K562 (cell line): ENCODE results near the gene WNT7A. TPM values are rescaled to one million over a fixed set of nuclear protein-coding genes. Genes with fewer than 3 reads are reported as not detected.

Source experiments
- ATF7 ChIP-seq: fragments of 450-650 bp; IDR thresholded peaks from 2 replicates; pipeline ENCODE4 v1.7.1; 2014; ENCODE audit warnings: mild to moderate bottlenecking, moderate library complexity
- BRF1 ChIP-seq: IDR thresholded peaks from 3 replicates; pipeline ENCODE4 v1.6.1; 2011; ENCODE audit warnings: borderline replicate concordance, mild to moderate bottlenecking; ENCODE audit not compliant: insufficient read length; ENCODE audit errors: extremely low read depth
- ELF4 ChIP-seq: fragments of 450-650 bp; formaldehyde crosslinking; IDR thresholded peaks from 2 replicates; pipeline ENCODE4 v1.4.0; 2022; ENCODE audit warnings: missing genetic modification characterization
- ESRRA ChIP-seq: fragments of 450-650 bp; IDR thresholded peaks from 2 replicates; pipeline ENCODE4 v1.6.1; 2014; ENCODE audit warnings: low read depth, mild to moderate bottlenecking, moderate library complexity, borderline replicate concordance
- ETV1 ChIP-seq: fragments of 450-650 bp; conservative IDR thresholded peaks from 2 replicates; pipeline ENCODE4 v1.6.1; 2016; ENCODE audit warnings: missing genetic modification characterization, control low read depth, low read depth, missing compliant biosample characterization
- FOXM1 ChIP-seq, 2 experiments: fragments of 450-650 bp in 1 of 2; sonication (generic) in 1 of 2; formaldehyde crosslinking in 1 of 2; IDR thresholded peaks; 2 replicates each; pipeline versions ENCODE4 v1.6.1 to v1.9.0; 2017 to 2022; ENCODE audit warnings: low read depth in 2 of 2, mild to moderate bottlenecking in 2 of 2, missing genetic modification reagents in 1 of 2, moderate library complexity in 1 of 2
- GABPA ChIP-seq: fragments of 200-800 bp; sonication (Bioruptor generic); conservative IDR thresholded peaks from 2 replicates; pipeline ENCODE4 v1.6.1; 2016; ENCODE audit warnings: low read depth, missing genetic modification characterization, missing compliant biosample characterization
- GATAD2A ChIP-seq: fragments of 450-650 bp; IDR thresholded peaks from 2 replicates; pipeline ENCODE4 v1.6.1; 2017
- ILK ChIP-seq: fragments of 450-650 bp; IDR thresholded peaks from 2 replicates; pipeline ENCODE4 v1.6.1; 2016; ENCODE audit warnings: missing genetic modification characterization, low read depth, mild to moderate bottlenecking, missing compliant biosample characterization, moderate library complexity, borderline replicate concordance
- KLF1 ChIP-seq: fragments of 450-650 bp; IDR thresholded peaks from 2 replicates; pipeline ENCODE4 v1.6.1; 2016; ENCODE audit warnings: missing genetic modification characterization, missing compliant biosample characterization
- MYNN ChIP-seq, 2 experiments: sonication (generic); formaldehyde crosslinking in 1 of 2; IDR thresholded peaks; 2 replicates each; pipeline versions ENCODE4 v1.5.0 to v1.6.1; 2016 to 2020; ENCODE audit warnings: antibody characterized with exemption in 1 of 2, missing genetic modification reagents in 1 of 2
- NFE2 ChIP-seq: IDR thresholded peaks from 2 replicates; pipeline ENCODE4 v1.6.1; 2014; ENCODE audit warnings: antibody characterized with exemption, low read depth
- SMAD1 ChIP-seq: fragments of 150-350 bp; IDR thresholded peaks from 2 replicates; pipeline ENCODE4 v1.6.1; 2014; ENCODE audit warnings: low read length, low read depth; ENCODE audit not compliant: partially characterized antibody
- SMARCE1 ChIP-seq: fragments of 450-650 bp; IDR thresholded peaks from 2 replicates; pipeline ENCODE4 v1.7.1; 2016; ENCODE audit warnings: mild to moderate bottlenecking
- ZNF24 ChIP-seq: fragments of 450-650 bp; IDR thresholded peaks from 2 replicates; pipeline ENCODE4 v1.6.1; 2016
- polyA plus RNA-seq, 8 experiments: library from polyadenylated mRNA; depleted of rRNA in 4 of 8; stranded (reverse) in 5 of 8; unstranded in 3 of 8; fragments of >200 nt; fragmentation: Nextera tagmentation in 2 of 8; fragmentation: Illumina TruSeq in 1 of 8; extraction: Ambion mirVana in 2 of 8; extraction: Trizol in 1 of 8; gene quantifications; 2 replicates each; pipeline versions ENCODE4 v1.2.1 to v1.2.3, GENCODE V29; 2011 to 2014; ENCODE audit warnings: inconsistent platforms in 1 of 8, missing spikeins in 1 of 8
- total RNA-seq, 7 experiments: library from RNA; depleted of rRNA in 6 of 7; stranded (reverse); fragments of >200 nt in 6 of 7; fragmentation: Illumina TruSeq in 2 of 7; extraction: Trizol in 2 of 7; gene quantifications; 2 replicates each; pipeline versions ENCODE4 v1.2.1 to v1.2.3, GENCODE V29; 2011 to 2021; ENCODE audit warnings: low replicate concordance in 1 of 7
- TF ChIP-seq, protein P1 (sequence below): sonication (generic); formaldehyde crosslinking; IDR thresholded peaks from 2 replicates; pipeline ENCODE4 v1.8.0; 2022; ENCODE audit warnings: mild to moderate bottlenecking, missing genetic modification reagents
- TF ChIP-seq, protein P2 (sequence below): sonication (generic); formaldehyde crosslinking; IDR thresholded peaks from 2 replicates; pipeline ENCODE4 v1.9.0; 2022; ENCODE audit warnings: mild to moderate bottlenecking, missing genetic modification reagents
- TF ChIP-seq, protein P3 (sequence below): fragments of 250-450 bp; sonication (Bioruptor Pico); IDR thresholded peaks from 2 replicates; pipeline ENCODE4 v1.8.0; 2021; ENCODE audit warnings: moderate library complexity, mild to moderate bottlenecking, inconsistent platforms
- TF ChIP-seq, protein P4 (sequence below): fragments of 250-450 bp; sonication (Bioruptor Pico); IDR thresholded peaks from 2 replicates; pipeline ENCODE4 v1.5.0; 2021
- TF ChIP-seq, protein P5 (sequence below): fragments of 450-650 bp; IDR thresholded peaks from 2 replicates; pipeline ENCODE4 v1.6.1; 2016

The WNT7A gene
- total and polyA plus RNA-seq, 9 of the 15 experiments (the other 6 are each of a cell fraction or from before 2014, with no cell fraction given), result 0.03 TPM; not detected in 8

DNA sequence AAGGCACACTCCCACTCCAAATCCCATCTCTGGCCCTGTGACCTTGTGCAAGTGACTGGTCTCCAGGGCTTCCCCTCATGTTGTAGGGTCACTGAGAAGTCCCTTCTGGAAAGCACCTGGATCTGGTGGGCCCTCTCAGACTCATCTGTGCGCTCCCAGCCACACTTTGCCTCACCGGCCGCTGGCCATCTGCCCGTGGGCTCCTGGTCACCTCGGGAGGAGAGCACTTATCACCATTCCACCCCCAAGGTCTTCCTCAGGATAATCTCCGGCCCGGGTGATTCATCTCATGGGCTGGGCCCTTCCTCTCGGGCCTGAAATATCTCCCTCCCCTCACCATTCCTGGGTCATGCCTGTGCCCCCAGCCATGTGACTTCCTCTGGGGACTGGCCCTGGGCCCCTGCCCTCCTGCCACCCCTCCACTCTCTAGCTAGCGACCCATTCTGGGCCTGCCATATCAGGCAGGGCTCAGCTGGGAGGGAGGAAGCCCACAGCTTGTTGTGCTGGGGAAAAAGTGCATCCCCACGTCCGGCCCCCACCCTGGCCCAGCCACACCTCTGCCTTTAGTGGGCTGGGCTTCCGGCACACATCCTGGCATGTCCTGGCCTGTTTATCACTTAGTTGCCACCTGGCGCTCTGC, 10.6 kb upstream of the WNT7A start (continued):
- no peak for TF ChIP-seq BRF1
- peak; percentile 65 for TF ChIP-seq ESRRA
- TF ChIP-seq, protein P1, sequence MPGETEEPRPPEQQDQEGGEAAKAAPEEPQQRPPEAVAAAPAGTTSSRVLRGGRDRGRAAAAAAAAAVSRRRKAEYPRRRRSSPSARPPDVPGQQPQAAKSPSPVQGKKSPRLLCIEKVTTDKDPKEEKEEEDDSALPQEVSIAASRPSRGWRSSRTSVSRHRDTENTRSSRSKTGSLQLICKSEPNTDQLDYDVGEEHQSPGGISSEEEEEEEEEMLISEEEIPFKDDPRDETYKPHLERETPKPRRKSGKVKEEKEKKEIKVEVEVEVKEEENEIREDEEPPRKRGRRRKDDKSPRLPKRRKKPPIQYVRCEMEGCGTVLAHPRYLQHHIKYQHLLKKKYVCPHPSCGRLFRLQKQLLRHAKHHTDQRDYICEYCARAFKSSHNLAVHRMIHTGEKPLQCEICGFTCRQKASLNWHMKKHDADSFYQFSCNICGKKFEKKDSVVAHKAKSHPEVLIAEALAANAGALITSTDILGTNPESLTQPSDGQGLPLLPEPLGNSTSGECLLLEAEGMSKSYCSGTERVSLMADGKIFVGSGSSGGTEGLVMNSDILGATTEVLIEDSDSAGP (CRISPR knock-in tag), result no peak
- TF ChIP-seq MYNN (IDR thresholded peaks at IDR 0.05), result peak; percentile 10; the same call in 1 of the 2 replicates
- no peak for TF ChIP-seq MYNN (CRISPR knock-in tag; IDR thresholded peaks at IDR 0.05)
- TF ChIP-seq, protein P2, sequence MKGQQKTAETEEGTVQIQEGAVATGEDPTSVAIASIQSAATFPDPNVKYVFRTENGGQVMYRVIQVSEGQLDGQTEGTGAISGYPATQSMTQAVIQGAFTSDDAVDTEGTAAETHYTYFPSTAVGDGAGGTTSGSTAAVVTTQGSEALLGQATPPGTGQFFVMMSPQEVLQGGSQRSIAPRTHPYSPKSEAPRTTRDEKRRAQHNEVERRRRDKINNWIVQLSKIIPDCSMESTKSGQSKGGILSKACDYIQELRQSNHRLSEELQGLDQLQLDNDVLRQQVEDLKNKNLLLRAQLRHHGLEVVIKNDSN (CRISPR knock-in tag), result peak; percentile 52
- TF ChIP-seq ETV1, result peak; percentile 63; the same call in 1 of the 2 replicates
- TF ChIP-seq, protein P3, sequence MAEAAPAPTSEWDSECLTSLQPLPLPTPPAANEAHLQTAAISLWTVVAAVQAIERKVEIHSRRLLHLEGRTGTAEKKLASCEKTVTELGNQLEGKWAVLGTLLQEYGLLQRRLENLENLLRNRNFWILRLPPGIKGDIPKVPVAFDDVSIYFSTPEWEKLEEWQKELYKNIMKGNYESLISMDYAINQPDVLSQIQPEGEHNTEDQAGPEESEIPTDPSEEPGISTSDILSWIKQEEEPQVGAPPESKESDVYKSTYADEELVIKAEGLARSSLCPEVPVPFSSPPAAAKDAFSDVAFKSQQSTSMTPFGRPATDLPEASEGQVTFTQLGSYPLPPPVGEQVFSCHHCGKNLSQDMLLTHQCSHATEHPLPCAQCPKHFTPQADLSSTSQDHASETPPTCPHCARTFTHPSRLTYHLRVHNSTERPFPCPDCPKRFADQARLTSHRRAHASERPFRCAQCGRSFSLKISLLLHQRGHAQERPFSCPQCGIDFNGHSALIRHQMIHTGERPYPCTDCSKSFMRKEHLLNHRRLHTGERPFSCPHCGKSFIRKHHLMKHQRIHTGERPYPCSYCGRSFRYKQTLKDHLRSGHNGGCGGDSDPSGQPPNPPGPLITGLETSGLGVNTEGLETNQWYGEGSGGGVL (CRISPR knock-in tag), result no peak
- TF ChIP-seq, protein P4, sequence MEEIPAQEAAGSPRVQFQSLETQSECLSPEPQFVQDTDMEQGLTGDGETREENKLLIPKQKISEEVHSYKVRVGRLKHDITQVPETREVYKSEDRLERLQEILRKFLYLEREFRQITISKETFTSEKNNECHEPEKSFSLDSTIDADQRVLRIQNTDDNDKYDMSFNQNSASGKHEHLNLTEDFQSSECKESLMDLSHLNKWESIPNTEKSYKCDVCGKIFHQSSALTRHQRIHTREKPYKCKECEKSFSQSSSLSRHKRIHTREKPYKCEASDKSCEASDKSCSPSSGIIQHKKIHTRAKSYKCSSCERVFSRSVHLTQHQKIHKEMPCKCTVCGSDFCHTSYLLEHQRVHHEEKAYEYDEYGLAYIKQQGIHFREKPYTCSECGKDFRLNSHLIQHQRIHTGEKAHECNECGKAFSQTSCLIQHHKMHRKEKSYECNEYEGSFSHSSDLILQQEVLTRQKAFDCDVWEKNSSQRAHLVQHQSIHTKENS (CRISPR knock-in tag), result no peak
- peak; percentile 33; the same call in 1 of the 2 replicates for TF ChIP-seq ATF7
- no peak for TF ChIP-seq FOXM1 (IDR thresholded peaks at IDR 0.05; ENCODE audit: low read depth)
- TF ChIP-seq FOXM1 (CRISPR knock-in tag; IDR thresholded peaks at IDR 0.05; ENCODE audit: low read depth), result 0 out of 2 replicates have a peak, but pooled peaks have one; percentile 44
- TF ChIP-seq ILK (tag), result no peak
- 0 out of 2 replicates have a peak, but pooled peaks have one; percentile 8 for TF ChIP-seq NFE2
- TF ChIP-seq SMAD1, result no peak
- TF ChIP-seq, protein P5, sequence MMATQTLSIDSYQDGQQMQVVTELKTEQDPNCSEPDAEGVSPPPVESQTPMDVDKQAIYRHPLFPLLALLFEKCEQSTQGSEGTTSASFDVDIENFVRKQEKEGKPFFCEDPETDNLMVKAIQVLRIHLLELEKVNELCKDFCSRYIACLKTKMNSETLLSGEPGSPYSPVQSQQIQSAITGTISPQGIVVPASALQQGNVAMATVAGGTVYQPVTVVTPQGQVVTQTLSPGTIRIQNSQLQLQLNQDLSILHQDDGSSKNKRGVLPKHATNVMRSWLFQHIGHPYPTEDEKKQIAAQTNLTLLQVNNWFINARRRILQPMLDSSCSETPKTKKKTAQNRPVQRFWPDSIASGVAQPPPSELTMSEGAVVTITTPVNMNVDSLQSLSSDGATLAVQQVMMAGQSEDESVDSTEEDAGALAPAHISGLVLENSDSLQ, result no peak
- TF ChIP-seq GABPA, result peak; percentile 71
- TF ChIP-seq ELF4, result no peak
- TF ChIP-seq SMARCE1, result peak; percentile 54; the same call in 1 of the 2 replicates
- TF ChIP-seq GATAD2A, result 0 out of 2 replicates have a peak, but pooled peaks have one; percentile 31
- TF ChIP-seq KLF1 (tag), result peak; percentile 83
- TF ChIP-seq ZNF24, result no peak
